Measurements from ENCODE around the gene RPN2. TPM values are rescaled to one million over a fixed set of nuclear protein-coding genes. Genes with fewer than 3 reads are reported as not detected.

Gene RPN2
- polyA plus RNA-seq, 1 donor (not counting 4 experiments of a cell fraction or from before 2014, with no cell fraction given), result 220 TPM

DNA sequence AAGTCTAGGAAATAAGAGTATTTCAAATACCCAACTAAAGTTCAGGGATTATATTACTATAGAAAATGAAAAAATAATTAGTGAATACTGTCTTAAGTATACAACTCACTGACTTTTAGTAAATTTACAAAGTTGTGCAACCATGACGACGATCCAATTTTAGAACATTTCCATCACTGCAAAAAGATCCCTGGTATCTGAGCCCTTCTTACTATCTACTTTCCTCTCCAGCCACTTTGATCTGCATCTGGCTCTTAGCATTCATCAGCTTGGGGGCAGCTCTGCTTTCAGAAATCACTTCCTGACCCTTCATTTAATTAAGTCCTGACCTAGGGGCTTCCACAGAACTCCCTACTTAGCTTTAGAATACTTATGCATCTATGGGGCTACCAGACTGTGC, 45.2 kb upstream of the RPN2 start:
- Histone ChIP-seq H3K27me3 (ENCODE audit: control insufficient read depth, extremely low read depth, insufficient read depth, low read length) (peaks cover 6% of the 10 kb centered on the region), H2AFZ (ENCODE audit: control insufficient read depth, low read length) (no peak overlapping the region), H3K27ac (ENCODE audit: control insufficient read depth, insufficient read depth, low read length) (no peak overlapping the region), H3K9ac (ENCODE audit: control insufficient read depth, extremely low read depth, insufficient read depth, low read length) (no peak overlapping the region), H3K9me1 (ENCODE audit: control insufficient read depth, extremely low read depth, insufficient read depth, low read length) (no peaks in the 10 kb centered on the region), H3K9me3 (ENCODE audit: control insufficient read depth, low read depth, low read length) (no peaks in the 10 kb centered on the region), H3K4me3 (ENCODE audit: control insufficient read depth in 2 of 3, extremely low read depth in 1 of 3, insufficient read depth in 2 of 3, low read depth in 1 of 3, low read length in 3 of 3) (no peak overlapping the region), H3K79me2 (ENCODE audit: control insufficient read depth, insufficient read depth, low read length) (no peaks in the 10 kb centered on the region), H4K20me1 (ENCODE audit: control insufficient read depth, extremely low read depth, insufficient read depth, low read length) (no peaks in the 10 kb centered on the region), H3K4me2 (ENCODE audit: control insufficient read depth, extremely low read depth, insufficient read depth, low read depth, low read length) (no peak overlapping the region), H3K36me3 (ENCODE audit: control insufficient read depth in 2 of 2, extremely low read depth in 1 of 2, insufficient read depth in 2 of 2, low read length in 2 of 2) (no peaks in the 10 kb centered on the region), H3K4me1 (ENCODE audit: control insufficient read depth, extremely low read depth, insufficient read depth, low read length) (no peaks in the 10 kb centered on the region)
- dilution Hi-C loops (cut with MboI; ENCODE audit: extremely low pct_ligation_motif_present, low sequenced_read_pairs), result no loop called here
- TF ChIP-seq, protein P1, sequence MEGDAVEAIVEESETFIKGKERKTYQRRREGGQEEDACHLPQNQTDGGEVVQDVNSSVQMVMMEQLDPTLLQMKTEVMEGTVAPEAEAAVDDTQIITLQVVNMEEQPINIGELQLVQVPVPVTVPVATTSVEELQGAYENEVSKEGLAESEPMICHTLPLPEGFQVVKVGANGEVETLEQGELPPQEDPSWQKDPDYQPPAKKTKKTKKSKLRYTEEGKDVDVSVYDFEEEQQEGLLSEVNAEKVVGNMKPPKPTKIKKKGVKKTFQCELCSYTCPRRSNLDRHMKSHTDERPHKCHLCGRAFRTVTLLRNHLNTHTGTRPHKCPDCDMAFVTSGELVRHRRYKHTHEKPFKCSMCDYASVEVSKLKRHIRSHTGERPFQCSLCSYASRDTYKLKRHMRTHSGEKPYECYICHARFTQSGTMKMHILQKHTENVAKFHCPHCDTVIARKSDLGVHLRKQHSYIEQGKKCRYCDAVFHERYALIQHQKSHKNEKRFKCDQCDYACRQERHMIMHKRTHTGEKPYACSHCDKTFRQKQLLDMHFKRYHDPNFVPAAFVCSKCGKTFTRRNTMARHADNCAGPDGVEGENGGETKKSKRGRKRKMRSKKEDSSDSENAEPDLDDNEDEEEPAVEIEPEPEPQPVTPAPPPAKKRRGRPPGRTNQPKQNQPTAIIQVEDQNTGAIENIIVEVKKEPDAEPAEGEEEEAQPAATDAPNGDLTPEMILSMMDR (optimal IDR thresholded peaks at IDR 0.05 in 1 of 3, IDR thresholded peaks at IDR 0.05 in 1 of 3, conservative IDR thresholded peaks at IDR 0.05 in 1 of 3; ENCODE audit: extremely low read depth in 1 of 3, insufficient read depth in 2 of 3, low read length in 3 of 3), result no peak
- no peak for TF ChIP-seq EZH2 (IDR thresholded peaks at IDR 0.05; ENCODE audit: low read length)
- DNase-seq (ENCODE audit: low read depth, low spot score), result no peak
- no peak for FAIRE-seq

DNA sequence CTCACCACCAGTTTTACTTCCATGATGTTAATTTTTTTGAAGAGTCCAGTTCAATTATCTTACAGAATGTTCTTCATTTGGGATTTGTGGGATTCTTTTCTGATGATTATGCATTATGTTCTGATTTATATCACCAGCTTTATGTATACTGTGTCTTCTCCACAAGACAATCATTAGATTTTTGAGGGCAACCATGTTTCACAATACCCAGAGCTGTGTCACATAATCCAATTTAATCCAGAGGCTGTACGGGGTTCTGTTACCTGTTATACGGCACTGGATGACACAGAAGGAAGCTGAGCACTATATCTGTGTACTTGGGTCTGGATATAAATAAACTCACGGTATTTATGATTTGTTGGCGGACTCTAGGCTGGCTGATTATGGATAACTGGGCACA, 41.6 kb upstream of the RPN2 start:
- dilution Hi-C loops (cut with MboI; ENCODE audit: extremely low pct_ligation_motif_present, low sequenced_read_pairs), result no loop called here
- FAIRE-seq (no peak), DNase-seq (ENCODE audit: low read depth, low spot score) (no peak)
- H3K4me2 ChIP-seq (ENCODE audit: control insufficient read depth, extremely low read depth, insufficient read depth, low read depth, low read length), result no peak overlapping the region
- H3K9me1 ChIP-seq (ENCODE audit: control insufficient read depth, extremely low read depth, insufficient read depth, low read length), result no peaks in the 10 kb centered on the region
- H3K4me3 ChIP-seq (ENCODE audit: control insufficient read depth in 2 of 3, extremely low read depth in 1 of 3, insufficient read depth in 2 of 3, low read depth in 1 of 3, low read length in 3 of 3), result no peak overlapping the region
- no peak overlapping the region for H2AFZ ChIP-seq (ENCODE audit: control insufficient read depth, low read length)
- H4K20me1 ChIP-seq (ENCODE audit: control insufficient read depth, extremely low read depth, insufficient read depth, low read length), result no peaks in the 10 kb centered on the region
- H3K79me2 ChIP-seq (ENCODE audit: control insufficient read depth, insufficient read depth, low read length), result no peaks in the 10 kb centered on the region
- no peaks in the 10 kb centered on the region for H3K36me3 ChIP-seq (ENCODE audit: control insufficient read depth in 2 of 2, extremely low read depth in 1 of 2, insufficient read depth in 2 of 2, low read length in 2 of 2)
- H3K27ac ChIP-seq (ENCODE audit: control insufficient read depth, insufficient read depth, low read length), result no peak overlapping the region
- peaks cover 4% of the 10 kb centered on the region for H3K27me3 ChIP-seq (ENCODE audit: control insufficient read depth, extremely low read depth, insufficient read depth, low read length)
- no peak for TF ChIP-seq EZH2 (IDR thresholded peaks at IDR 0.05; ENCODE audit: low read length)
- TF ChIP-seq, protein P1 (optimal IDR thresholded peaks at IDR 0.05 in 1 of 3, IDR thresholded peaks at IDR 0.05 in 1 of 3, conservative IDR thresholded peaks at IDR 0.05 in 1 of 3; ENCODE audit: extremely low read depth in 1 of 3, insufficient read depth in 2 of 3, low read length in 3 of 3), result no peak
- no peak overlapping the region for H3K9ac ChIP-seq (ENCODE audit: control insufficient read depth, extremely low read depth, insufficient read depth, low read length)
- H3K9me3 ChIP-seq (ENCODE audit: control insufficient read depth, low read depth, low read length), result no peaks in the 10 kb centered on the region
- no peaks in the 10 kb centered on the region for H3K4me1 ChIP-seq (ENCODE audit: control insufficient read depth, extremely low read depth, insufficient read depth, low read length)

All from keratinocyte (primary cell).